ENCODE measurements around the gene RPUSD3. TPM values are rescaled to one million over a fixed set of nuclear protein-coding genes. Genes with fewer than 3 reads are reported as not detected.

Gene RPUSD3
- total and polyA plus RNA-seq, 9 of the 15 experiments (the other 6 are each of a cell fraction or from before 2014, with no cell fraction given) = 13.8 to 99.0 (median 59.3) TPM

DNA sequence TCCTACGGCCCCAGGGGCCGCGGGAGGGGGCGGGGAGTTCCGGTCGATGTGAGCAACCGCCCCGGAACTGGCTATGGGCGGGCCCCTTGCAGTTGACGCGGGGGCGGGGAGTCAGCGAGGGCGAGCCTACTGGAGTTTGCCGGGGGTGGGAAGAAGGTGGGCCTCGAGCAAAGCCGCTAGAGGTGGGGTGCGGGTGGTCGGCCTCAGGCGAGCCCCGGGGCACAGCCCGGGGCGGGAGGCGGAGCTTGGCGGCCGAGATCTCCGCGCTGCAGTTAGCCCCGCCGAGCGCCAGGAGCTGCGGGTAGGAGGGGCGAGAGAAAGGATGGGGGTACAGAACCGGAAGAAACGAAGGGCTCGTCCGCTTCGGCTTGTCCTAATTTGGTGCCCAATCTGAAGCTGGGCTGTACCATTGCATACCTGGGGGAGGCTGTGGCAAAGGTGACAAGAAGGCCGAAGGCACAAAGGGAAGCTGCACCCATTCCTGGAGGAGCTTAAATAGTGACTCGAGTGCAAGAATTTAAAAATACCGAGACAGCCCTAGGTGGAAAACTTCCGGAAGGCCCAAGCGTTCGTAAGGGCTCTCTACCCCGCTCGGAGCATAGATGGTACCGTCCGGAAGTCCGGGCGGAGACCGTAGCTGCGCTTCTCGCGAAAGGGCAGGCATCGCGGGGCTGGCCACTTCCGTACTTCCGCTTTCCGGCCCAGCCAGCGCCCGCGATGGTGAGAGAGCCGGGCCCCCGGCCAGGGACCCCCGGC, 51.2 kb downstream of the RPUSD3 start, which contains the start of the genes ARPC4 and TADA3 (continued):
- TF ChIP-seq, protein P1, sequence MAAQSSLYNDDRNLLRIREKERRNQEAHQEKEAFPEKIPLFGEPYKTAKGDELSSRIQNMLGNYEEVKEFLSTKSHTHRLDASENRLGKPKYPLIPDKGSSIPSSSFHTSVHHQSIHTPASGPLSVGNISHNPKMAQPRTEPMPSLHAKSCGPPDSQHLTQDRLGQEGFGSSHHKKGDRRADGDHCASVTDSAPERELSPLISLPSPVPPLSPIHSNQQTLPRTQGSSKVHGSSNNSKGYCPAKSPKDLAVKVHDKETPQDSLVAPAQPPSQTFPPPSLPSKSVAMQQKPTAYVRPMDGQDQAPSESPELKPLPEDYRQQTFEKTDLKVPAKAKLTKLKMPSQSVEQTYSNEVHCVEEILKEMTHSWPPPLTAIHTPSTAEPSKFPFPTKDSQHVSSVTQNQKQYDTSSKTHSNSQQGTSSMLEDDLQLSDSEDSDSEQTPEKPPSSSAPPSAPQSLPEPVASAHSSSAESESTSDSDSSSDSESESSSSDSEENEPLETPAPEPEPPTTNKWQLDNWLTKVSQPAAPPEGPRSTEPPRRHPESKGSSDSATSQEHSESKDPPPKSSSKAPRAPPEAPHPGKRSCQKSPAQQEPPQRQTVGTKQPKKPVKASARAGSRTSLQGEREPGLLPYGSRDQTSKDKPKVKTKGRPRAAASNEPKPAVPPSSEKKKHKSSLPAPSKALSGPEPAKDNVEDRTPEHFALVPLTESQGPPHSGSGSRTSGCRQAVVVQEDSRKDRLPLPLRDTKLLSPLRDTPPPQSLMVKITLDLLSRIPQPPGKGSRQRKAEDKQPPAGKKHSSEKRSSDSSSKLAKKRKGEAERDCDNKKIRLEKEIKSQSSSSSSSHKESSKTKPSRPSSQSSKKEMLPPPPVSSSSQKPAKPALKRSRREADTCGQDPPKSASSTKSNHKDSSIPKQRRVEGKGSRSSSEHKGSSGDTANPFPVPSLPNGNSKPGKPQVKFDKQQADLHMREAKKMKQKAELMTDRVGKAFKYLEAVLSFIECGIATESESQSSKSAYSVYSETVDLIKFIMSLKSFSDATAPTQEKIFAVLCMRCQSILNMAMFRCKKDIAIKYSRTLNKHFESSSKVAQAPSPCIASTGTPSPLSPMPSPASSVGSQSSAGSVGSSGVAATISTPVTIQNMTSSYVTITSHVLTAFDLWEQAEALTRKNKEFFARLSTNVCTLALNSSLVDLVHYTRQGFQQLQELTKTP (IDR thresholded peaks at IDR 0.05; ENCODE audit: low read depth in 1 of 2, partially characterized antibody in 2 of 2) = peak; percentile 19 to 47
- peak in 1 of 2 experiments; percentile 74; a peak in 1 of 4 replicates for TF ChIP-seq ARNT (IDR thresholded peaks at IDR 0.05)
- peak; percentile 29 for TF ChIP-seq FIP1L1 (IDR thresholded peaks at IDR 0.05; ENCODE audit: low read depth, low read length, poor library complexity, severe bottlenecking)
- peak; percentile 14; the same call in 1 of the 2 replicates for TF ChIP-seq KAT7 (CRISPR knock-in tag; IDR thresholded peaks at IDR 0.05; ENCODE audit: borderline replicate concordance)
- no peak for TF ChIP-seq SIRT6 (IDR thresholded peaks at IDR 0.05; ENCODE audit: low read depth, low read length)
- TF ChIP-seq SMAD3 (CRISPR knock-in tag; conservative IDR thresholded peaks at IDR 0.05) = peak; percentile 73
- no peak for TF ChIP-seq WHSC1 (IDR thresholded peaks at IDR 0.05; ENCODE audit: low read length)
- TF ChIP-seq, protein P2, sequence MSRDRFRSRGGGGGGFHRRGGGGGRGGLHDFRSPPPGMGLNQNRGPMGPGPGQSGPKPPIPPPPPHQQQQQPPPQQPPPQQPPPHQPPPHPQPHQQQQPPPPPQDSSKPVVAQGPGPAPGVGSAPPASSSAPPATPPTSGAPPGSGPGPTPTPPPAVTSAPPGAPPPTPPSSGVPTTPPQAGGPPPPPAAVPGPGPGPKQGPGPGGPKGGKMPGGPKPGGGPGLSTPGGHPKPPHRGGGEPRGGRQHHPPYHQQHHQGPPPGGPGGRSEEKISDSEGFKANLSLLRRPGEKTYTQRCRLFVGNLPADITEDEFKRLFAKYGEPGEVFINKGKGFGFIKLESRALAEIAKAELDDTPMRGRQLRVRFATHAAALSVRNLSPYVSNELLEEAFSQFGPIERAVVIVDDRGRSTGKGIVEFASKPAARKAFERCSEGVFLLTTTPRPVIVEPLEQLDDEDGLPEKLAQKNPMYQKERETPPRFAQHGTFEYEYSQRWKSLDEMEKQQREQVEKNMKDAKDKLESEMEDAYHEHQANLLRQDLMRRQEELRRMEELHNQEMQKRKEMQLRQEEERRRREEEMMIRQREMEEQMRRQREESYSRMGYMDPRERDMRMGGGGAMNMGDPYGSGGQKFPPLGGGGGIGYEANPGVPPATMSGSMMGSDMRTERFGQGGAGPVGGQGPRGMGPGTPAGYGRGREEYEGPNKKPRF (IDR thresholded peaks at IDR 0.05; ENCODE audit: low read depth, low read length) = no peak
- TF ChIP-seq, protein P3, sequence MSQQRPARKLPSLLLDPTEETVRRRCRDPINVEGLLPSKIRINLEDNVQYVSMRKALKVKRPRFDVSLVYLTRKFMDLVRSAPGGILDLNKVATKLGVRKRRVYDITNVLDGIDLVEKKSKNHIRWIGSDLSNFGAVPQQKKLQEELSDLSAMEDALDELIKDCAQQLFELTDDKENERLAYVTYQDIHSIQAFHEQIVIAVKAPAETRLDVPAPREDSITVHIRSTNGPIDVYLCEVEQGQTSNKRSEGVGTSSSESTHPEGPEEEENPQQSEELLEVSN (IDR thresholded peaks at IDR 0.05; ENCODE audit: borderline replicate concordance in 1 of 2, extremely low read depth in 1 of 2, insufficient read depth in 1 of 2, insufficient read length in 1 of 2, low read depth in 1 of 2, low read length in 1 of 2, poor library complexity in 1 of 2, severe bottlenecking in 1 of 2) = no peak
- TF ChIP-seq GATAD2B (IDR thresholded peaks at IDR 0.05; ENCODE audit: borderline replicate concordance) = peak; percentile 55; the same call in 1 of the 2 replicates
- TF ChIP-seq RBM15 (IDR thresholded peaks at IDR 0.05; ENCODE audit: insufficient read depth, low read length) = no peak
- TF ChIP-seq, protein P4, sequence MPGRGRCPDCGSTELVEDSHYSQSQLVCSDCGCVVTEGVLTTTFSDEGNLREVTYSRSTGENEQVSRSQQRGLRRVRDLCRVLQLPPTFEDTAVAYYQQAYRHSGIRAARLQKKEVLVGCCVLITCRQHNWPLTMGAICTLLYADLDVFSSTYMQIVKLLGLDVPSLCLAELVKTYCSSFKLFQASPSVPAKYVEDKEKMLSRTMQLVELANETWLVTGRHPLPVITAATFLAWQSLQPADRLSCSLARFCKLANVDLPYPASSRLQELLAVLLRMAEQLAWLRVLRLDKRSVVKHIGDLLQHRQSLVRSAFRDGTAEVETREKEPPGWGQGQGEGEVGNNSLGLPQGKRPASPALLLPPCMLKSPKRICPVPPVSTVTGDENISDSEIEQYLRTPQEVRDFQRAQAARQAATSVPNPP (IDR thresholded peaks at IDR 0.05; ENCODE audit: borderline replicate concordance, insufficient read depth, insufficient read length) = no peak
- TF ChIP-seq ZNF79 (CRISPR knock-in tag; IDR thresholded peaks at IDR 0.05; ENCODE audit: low read depth) = no peak

All from K562 (cell line).